CD14-positive monocyte (primary cell): ENCODE data around the gene KCNJ10. TPM values are rescaled to one million over a fixed set of nuclear protein-coding genes. Genes with fewer than 3 reads are reported as not detected.

Source experiments
- DNase-seq, 3 donors: peaks; one replicate each; pipeline ENCODE4 v3.0.0-alpha.2; 2011 to 2022
- H2AFZ ChIP-seq: 2 replicates; pipeline ENCODE4 v1.6.0; 2012; ENCODE audit warnings: mild to moderate bottlenecking, low read depth, low read length, inconsistent platforms; ENCODE audit not compliant: insufficient read depth, poor library complexity, severe bottlenecking
- H3K27ac ChIP-seq, 2 donors: 1 replicate in 1 of 2; 2 replicates in 1 of 2; pipeline ENCODE4 v1.5.1; 2012 to 2013; ENCODE audit warnings: low read length in 2 of 2, control low read depth in 1 of 2, inconsistent platforms in 1 of 2, low read depth in 1 of 2, mild to moderate bottlenecking in 1 of 2
- H3K27me3 ChIP-seq, 2 donors: one replicate each; pipeline versions ENCODE4 v1.6.0 to v1.6.1; 2011 to 2013; ENCODE audit warnings: low read length in 2 of 2; ENCODE audit not compliant: control insufficient read depth in 2 of 2, insufficient read depth in 2 of 2
- H3K36me3 ChIP-seq, 2 donors: replicated peaks in 1 of 2; 1 replicate in 1 of 2; 2 replicates in 1 of 2; pipeline versions ENCODE4 v1.5.1 to v1.6.1; 2012 to 2013; ENCODE audit warnings: low read length in 2 of 2, control low read depth in 1 of 2, inconsistent platforms in 1 of 2, mild to moderate bottlenecking in 1 of 2; ENCODE audit not compliant: insufficient read depth in 2 of 2, control insufficient read depth in 1 of 2
- H3K4me1 ChIP-seq, 2 donors: 1 replicate in 1 of 2; 2 replicates in 1 of 2; pipeline versions ENCODE4 v1.5.1 to v1.6.1; 2012 to 2013; ENCODE audit warnings: low read length in 2 of 2, control low read depth in 1 of 2, inconsistent platforms in 1 of 2, mild to moderate bottlenecking in 1 of 2, moderate library complexity in 1 of 2; ENCODE audit not compliant: insufficient read depth in 2 of 2, control insufficient read depth in 1 of 2
- H3K4me2 ChIP-seq: replicated peaks from 2 replicates; pipeline ENCODE3; 2012; ENCODE audit warnings: low read length, moderate library complexity, mild to moderate bottlenecking; ENCODE audit not compliant: poor library complexity, severe bottlenecking; ENCODE audit errors: extremely low read depth
- H3K4me3 ChIP-seq, 3 experiments: fragments of 200-600 bp in 1 of 3; sonication (generic) in 1 of 3; replicated peaks in 1 of 3; 1 replicate in 2 of 3; 2 replicates in 1 of 3; pipeline ENCODE4 v1.5.1; 2011 to 2013; ENCODE audit warnings: low read length in 3 of 3, mild to moderate bottlenecking in 3 of 3, control low read depth in 2 of 3, low read depth in 2 of 3, inconsistent platforms in 1 of 3, moderate library complexity in 1 of 3
- H3K79me2 ChIP-seq: 2 replicates; pipeline ENCODE4 v1.6.0; 2012; ENCODE audit warnings: mild to moderate bottlenecking, control low read depth, inconsistent platforms, low read length, moderate library complexity; ENCODE audit not compliant: insufficient read depth
- H3K9ac ChIP-seq: 2 replicates; pipeline ENCODE4 v1.6.0; 2017; ENCODE audit warnings: low read length, mild to moderate bottlenecking; ENCODE audit not compliant: insufficient read depth, poor library complexity, severe bottlenecking
- H3K9me3 ChIP-seq, 2 donors: replicated peaks in 1 of 2; 1 replicate in 1 of 2; 2 replicates in 1 of 2; pipeline versions ENCODE4 v1.5.1 to v1.6.1; 2012 to 2013; ENCODE audit warnings: low read length in 2 of 2, control low read depth in 1 of 2; ENCODE audit not compliant: control insufficient read depth in 1 of 2, insufficient read depth in 1 of 2
- H4K20me1 ChIP-seq: 2 replicates; pipeline ENCODE4 v1.6.0; 2012; ENCODE audit warnings: mild to moderate bottlenecking, low read length, control low read depth, moderate library complexity; ENCODE audit not compliant: insufficient read depth
- H3K27ac Mint-ChIP-seq, 7 donors: one replicate each; pipeline ENCODE4 v1.8.0; 2020; ENCODE audit warnings: mild to moderate bottlenecking in 7 of 7, mixed read lengths in 7 of 7, moderate library complexity in 6 of 7, inconsistent platforms in 2 of 7
- H3K27me3 Mint-ChIP-seq, 3 donors: one replicate each; pipeline ENCODE4 v1.8.0; 2021 to 2022; ENCODE audit warnings: low read depth in 3 of 3, mild to moderate bottlenecking in 3 of 3, mixed read lengths in 3 of 3, moderate library complexity in 3 of 3, inconsistent platforms in 1 of 3
- H3K36me3 Mint-ChIP-seq, 2 donors: one replicate each; pipeline ENCODE4 v1.8.0; 2020; ENCODE audit warnings: mixed read lengths in 2 of 2, inconsistent platforms in 1 of 2, mild to moderate bottlenecking in 1 of 2
- H3K4me1 Mint-ChIP-seq: one replicate; pipeline ENCODE4 v1.8.0; 2020; ENCODE audit warnings: mild to moderate bottlenecking, mixed read lengths
- H3K4me3 Mint-ChIP-seq, 2 donors: one replicate each; pipeline ENCODE4 v1.8.0; 2020; ENCODE audit warnings: mild to moderate bottlenecking in 2 of 2, mixed read lengths in 2 of 2, moderate library complexity in 1 of 2
- H3K9me3 Mint-ChIP-seq, 7 donors: one replicate each; pipeline ENCODE4 v1.8.0; 2020 to 2022; ENCODE audit warnings: mixed read lengths in 7 of 7, mild to moderate bottlenecking in 6 of 7, moderate library complexity in 6 of 7, inconsistent platforms in 2 of 7
- CTCF ChIP-seq: fragments of 200-600 bp; IDR thresholded peaks from one replicate; pipeline ENCODE4 v1.8.0; 2022; ENCODE audit warnings: antibody characterized with exemption, mild to moderate bottlenecking
- WGBS: methylation state at CpG from one replicate; pipeline ENCODE4 v1.1.5; 2013; ENCODE audit warnings: missing lambda C conversion rate; ENCODE audit not compliant: insufficient coverage; 5-methylcytosine and 5-hydroxymethylcytosine counted together
- intact Hi-C, 2 donors: fragments of 100-400 bp; cut with micrococcal nuclease; formaldehyde crosslinking; loops; one replicate each; pipeline versions ENCODE4 v1.15.0 to v1.15.1; 2023
- polyA plus RNA-seq, 3 donors: library from polyadenylated mRNA; depleted of rRNA in 1 of 3; unstranded in 2 of 3; stranded (reverse) in 1 of 3; fragments of 300-500 nt in 2 of 3; fragments of >200 nt in 1 of 3; fragmentation: Illumina TruSeq in 2 of 3; gene quantifications; 1 replicate in 2 of 3; 2 replicates in 1 of 3; pipeline ENCODE4 v1.2.3, GENCODE V29; 2012 to 2021

The KCNJ10 gene
- polyA plus RNA-seq, 3 donors, result 0.23 TPM; not detected in 2

- no peaks in the 10 kb centered on the region for H3K79me2 ChIP-seq
- peaks cover 3 to 12% (median 4%) of the 10 kb centered on the region in 3 donors for H3K27me3 Mint-ChIP-seq
- peak overlapping the region; percentile 12 to 71 for H3K27ac ChIP-seq
- no peaks in the 10 kb centered on the region for H3K9me3 ChIP-seq
- intact Hi-C loops, result loop anchor here (5.0 to 10.0 kb wide), 3 partner anchors 111 to 312 kb away; partner anchors contain the start of genes DUSP23 (in 1 of the 2) and PEA15 (in 1 of the 2)
- H3K36me3 Mint-ChIP-seq, result peaks cover 16 to 17% of the 10 kb centered on the region in 2 donors
- H4K20me1 ChIP-seq, result peaks cover 9% of the 10 kb centered on the region
- H3K4me3 Mint-ChIP-seq, result peak overlapping the region in 1 of 2 donors; percentile 90
- H3K27ac Mint-ChIP-seq, result peak overlapping the region; percentile 63 to 89 (median 75)
- peak overlapping the region in 1 of 3 experiments; percentile 86 for H3K4me3 ChIP-seq
- TF ChIP-seq CTCF, result no peak
- H3K4me1 Mint-ChIP-seq, result peaks cover 34% of the 10 kb centered on the region
- H3K36me3 ChIP-seq, result peaks cover 11 to 35% of the 10 kb centered on the region in 2 donors
- peak; percentile 74 to 88 (median 74) for DNase-seq
- H2AFZ ChIP-seq, result no peak overlapping the region
- peaks cover 40 to 47% of the 10 kb centered on the region in 2 donors for H3K4me1 ChIP-seq
- H3K4me2 ChIP-seq, result peak overlapping the region; percentile 95
- H3K9ac ChIP-seq, result peak overlapping the region; percentile 20
- H3K27me3 ChIP-seq, result no peaks in the 10 kb centered on the region
- 30% methylated on average over 4 of the region's 4 CpGs for WGBS
- no peaks in the 10 kb centered on the region for H3K9me3 Mint-ChIP-seq
Observed at GRCh38 chr1:160096274-160097116, 26.5 kb upstream of the KCNJ10 start.

- Mint-ChIP-seq H3K4me1 (peaks cover 27% of the 10 kb centered on the region), H3K4me3 (no peak overlapping the region), H3K27ac (peak overlapping the region in 4 of 7 donors; percentile 7 to 88 (median 62)), H3K36me3 (peaks cover 21 to 24% of the 10 kb centered on the region in 2 donors), H3K9me3 (no peaks in the 10 kb centered on the region), H3K27me3 (peaks cover 3 to 12% (median 4%) of the 10 kb centered on the region in 3 donors)
- Histone ChIP-seq H3K4me3 (no peak overlapping the region), H3K4me2 (no peak overlapping the region), H3K4me1 (peaks cover 32 to 38% of the 10 kb centered on the region in 2 donors), H3K9me3 (no peaks in the 10 kb centered on the region), H3K9ac (no peak overlapping the region), H2AFZ (no peak overlapping the region), H3K27ac (no peak overlapping the region), H4K20me1 (peaks cover 9% of the 10 kb centered on the region), H3K79me2 (no peaks in the 10 kb centered on the region), H3K27me3 (no peaks in the 10 kb centered on the region), H3K36me3 (peaks cover 14 to 44% of the 10 kb centered on the region in 2 donors)
- DNase-seq, result no peak
- WGBS, result 90% methylated on average over 3 of the region's 4 CpGs
- TF ChIP-seq CTCF, result no peak
- intact Hi-C loops, result loop anchor here (5.0 to 10.0 kb wide), 3 partner anchors 112 to 311 kb away; partner anchors contain the start of genes DUSP23 (in 1 of the 2) and PEA15 (in 1 of the 2)
Observed at GRCh38 chr1:160095382-160096105, 25.6 kb upstream of the KCNJ10 start.
